Liver (tissue), 9 donors: ENCODE data around the gene PAPSS1. TPM values are rescaled to one million over a fixed set of nuclear protein-coding genes. Genes with fewer than 3 reads are reported as not detected.

Source experiments
- DNase-seq: peaks from one replicate; pipeline ENCODE4 v3.0.0-alpha.2; 2017; ENCODE audit warnings: low spot score
- H3K27ac ChIP-seq, 2 donors: one replicate each; pipeline ENCODE4 v1.7.0; 2013; ENCODE audit warnings: inconsistent platforms in 2 of 2, low read length in 2 of 2, control low read depth in 1 of 2, low read depth in 1 of 2, mild to moderate bottlenecking in 1 of 2
- H3K27me3 ChIP-seq, 4 donors: one replicate each; pipeline versions ENCODE4 v1.6.1 to v1.7.0; 2013; ENCODE audit warnings: low read length in 3 of 4, inconsistent platforms in 1 of 4, mild to moderate bottlenecking in 1 of 4, moderate library complexity in 1 of 4; ENCODE audit not compliant: control insufficient read depth in 4 of 4, insufficient read depth in 4 of 4
- H3K36me3 ChIP-seq, 4 donors: one replicate each; pipeline versions ENCODE4 v1.6.1 to v1.7.0; 2013; ENCODE audit warnings: low read length in 3 of 4, mild to moderate bottlenecking in 3 of 4, low read depth in 1 of 4, moderate library complexity in 1 of 4; ENCODE audit not compliant: control insufficient read depth in 4 of 4, insufficient read depth in 3 of 4
- H3K4me1 ChIP-seq, 4 donors: one replicate each; pipeline versions ENCODE4 v1.6.1 to v1.7.0; 2013; ENCODE audit warnings: low read length in 3 of 4, mild to moderate bottlenecking in 3 of 4, moderate library complexity in 1 of 4; ENCODE audit not compliant: control insufficient read depth in 4 of 4, insufficient read depth in 4 of 4
- H3K4me3 ChIP-seq, 3 donors: one replicate each; pipeline versions ENCODE4 v1.6.1 to v1.7.0; 2013; ENCODE audit warnings: low read length in 3 of 3, control low read depth in 1 of 3, low read depth in 1 of 3, mild to moderate bottlenecking in 1 of 3
- H3K9ac ChIP-seq, 2 donors: one replicate each; pipeline ENCODE4 v1.7.0; 2013; ENCODE audit warnings: low read length in 2 of 2, mild to moderate bottlenecking in 2 of 2, moderate library complexity in 2 of 2, control low read depth in 1 of 2, low read depth in 1 of 2
- H3K9me3 ChIP-seq, 4 donors: one replicate each; pipeline versions ENCODE4 v1.6.1 to v1.7.0; 2013; ENCODE audit warnings: low read length in 3 of 4; ENCODE audit not compliant: control insufficient read depth in 4 of 4
- ATF3 ChIP-seq: IDR thresholded peaks from 2 replicates; pipeline ENCODE4 v1.6.1; 2016; ENCODE audit warnings: antibody characterized with exemption
- CTCF ChIP-seq: fragments of 150-350 bp; IDR thresholded peaks from 2 replicates; pipeline ENCODE4 v1.5.1; 2017; ENCODE audit warnings: improper control_type of control experiment, low read depth, low read length; ENCODE audit not compliant: missing input control
- EGR1 ChIP-seq, 2 donors: IDR thresholded peaks; 2 replicates each; pipeline ENCODE4 v1.6.1; 2016 to 2018; ENCODE audit warnings: antibody characterized with exemption in 2 of 2, low read depth in 2 of 2
- FOXA2 ChIP-seq: IDR thresholded peaks from 2 replicates; pipeline ENCODE4 v1.6.1; 2016; ENCODE audit warnings: antibody characterized with exemption
- GABPA ChIP-seq, 2 donors: IDR thresholded peaks in 1 of 2; conservative IDR thresholded peaks in 1 of 2; 2 replicates each; pipeline ENCODE4 v1.6.1; 2016; ENCODE audit warnings: antibody characterized with exemption in 2 of 2, mild to moderate bottlenecking in 1 of 2, moderate library complexity in 1 of 2
- HNF4A ChIP-seq, 2 donors: conservative IDR thresholded peaks; 2 replicates each; pipeline ENCODE4 v1.6.1; 2016; ENCODE audit warnings: antibody characterized with exemption in 2 of 2, mild to moderate bottlenecking in 2 of 2
- HNF4G ChIP-seq: IDR thresholded peaks from 2 replicates; pipeline ENCODE4 v1.6.1; 2016; ENCODE audit warnings: antibody characterized with exemption
- JUND ChIP-seq, 2 donors: IDR thresholded peaks; 2 replicates each; pipeline ENCODE4 v1.6.1; 2016; ENCODE audit warnings: antibody characterized with exemption in 2 of 2
- MAX ChIP-seq: IDR thresholded peaks from 2 replicates; pipeline ENCODE4 v1.6.1; 2016; ENCODE audit warnings: antibody characterized with exemption
- NR2F2 ChIP-seq: IDR thresholded peaks from 2 replicates; pipeline ENCODE4 v1.6.1; 2016; ENCODE audit warnings: antibody characterized with exemption
- RAD21 ChIP-seq, 2 donors: IDR thresholded peaks; 2 replicates each; pipeline ENCODE4 v1.6.1; 2016; ENCODE audit warnings: antibody characterized with exemption in 2 of 2, mild to moderate bottlenecking in 2 of 2
- REST ChIP-seq: IDR thresholded peaks from 2 replicates; pipeline ENCODE4 v1.6.1; 2016; ENCODE audit warnings: antibody characterized with exemption, mild to moderate bottlenecking
- RXRA ChIP-seq, 2 donors: IDR thresholded peaks; 2 replicates each; pipeline ENCODE4 v1.6.1; 2017 to 2018; ENCODE audit warnings: antibody characterized with exemption in 2 of 2, mild to moderate bottlenecking in 1 of 2
- SP1 ChIP-seq: IDR thresholded peaks from 2 replicates; pipeline ENCODE4 v1.6.1; 2018; ENCODE audit warnings: antibody characterized with exemption, mild to moderate bottlenecking
- TAF1 ChIP-seq: conservative IDR thresholded peaks from 2 replicates; pipeline ENCODE4 v1.6.1; 2016; ENCODE audit warnings: antibody characterized with exemption, mild to moderate bottlenecking
- YY1 ChIP-seq: IDR thresholded peaks from 2 replicates; pipeline ENCODE4 v1.6.1; 2016; ENCODE audit warnings: antibody characterized with exemption, mild to moderate bottlenecking
- ZBTB33 ChIP-seq: IDR thresholded peaks from 2 replicates; pipeline ENCODE4 v1.6.1; 2016; ENCODE audit warnings: antibody characterized with exemption
- WGBS: extraction: QIAGEN DNeasy Blood & Tissue Kit; methylation state at CpG from one replicate; pipeline ENCODE4 v1.1.7; 2013; 5-methylcytosine and 5-hydroxymethylcytosine counted together
- polyA plus RNA-seq, 2 donors: library from polyadenylated mRNA; stranded (reverse) in 1 of 2; unstranded in 1 of 2; fragments of 200-250 nt in 1 of 2; fragments of >200 nt in 1 of 2; fragmentation: Nextera tagmentation in 1 of 2; extraction: Ambion mirVana in 1 of 2; gene quantifications; one replicate each; pipeline versions ENCODE4 v1.2.1 to v1.2.3, GENCODE V29; 2013 to 2015
- total RNA-seq, 2 donors: library from RNA; depleted of rRNA; stranded (reverse); fragments of >200 nt; gene quantifications; one replicate each; pipeline ENCODE4 v1.2.3, GENCODE V29; 2014
- donor health status: healthy.
- donor health status: healthy.
- donor health status: healthy.
- donor health status: healthy.
- donor health status: healthy.

Gene PAPSS1
- total and polyA plus RNA-seq, 4 donors, result 5.7 to 17.8 (median 6.0) TPM

- TF ChIP-seq GABPA (IDR thresholded peaks at IDR 0.05 in 1 of 2, conservative IDR thresholded peaks at IDR 0.05 in 1 of 2), result no peak
- no peak for TF ChIP-seq MAX
- no peak for TF ChIP-seq CTCF
- no peak for TF ChIP-seq SP1
Measured at GRCh38 chr4:107746161-107746560, 26.1 kb upstream of the PAPSS1 start (continued).

GRCh38 chr4:107744532-107744931 is 24.5 kb upstream of the PAPSS1 start:
- Histone ChIP-seq H3K4me1 (no peaks in the 10 kb centered on the region), H3K9ac (no peak overlapping the region), H3K4me3 (no peak overlapping the region), H3K27ac (no peak overlapping the region), H3K27me3 (no peaks in the 10 kb centered on the region), H3K9me3 (no peaks in the 10 kb centered on the region), H3K36me3 (no peaks in the 10 kb centered on the region)
- DNase-seq, result no peak
- TF ChIP-seq YY1 (no peak), FOXA2 (no peak), ZBTB33 (no peak), GABPA (IDR thresholded peaks at IDR 0.05 in 1 of 2, conservative IDR thresholded peaks at IDR 0.05 in 1 of 2) (no peak), HNF4G (no peak), HNF4A (conservative IDR thresholded peaks at IDR 0.05) (no peak)

GRCh38 chr4:107743532-107743931 is 23.5 kb upstream of the PAPSS1 start:
- Histone ChIP-seq H3K9ac (no peak overlapping the region), H3K36me3 (no peaks in the 10 kb centered on the region), H3K4me1 (no peaks in the 10 kb centered on the region), H3K9me3 (no peaks in the 10 kb centered on the region), H3K27me3 (no peaks in the 10 kb centered on the region), H3K4me3 (no peak overlapping the region), H3K27ac (no peak overlapping the region)
- WGBS, result 75% methylated on average over 1 of the region's 1 CpG
- TF ChIP-seq EGR1 (IDR thresholded peaks at IDR 0.05; ENCODE audit: low read depth in 2 of 2) (no peak), SP1 (no peak), HNF4G (no peak), REST (no peak), YY1 (no peak), JUND (IDR thresholded peaks at IDR 0.05) (no peak), ZBTB33 (no peak), NR2F2 (no peak), CTCF (no peak), FOXA2 (no peak), GABPA (IDR thresholded peaks at IDR 0.05 in 1 of 2, conservative IDR thresholded peaks at IDR 0.05 in 1 of 2) (no peak), HNF4A (conservative IDR thresholded peaks at IDR 0.05) (no peak), ATF3 (no peak), TAF1 (no peak), RXRA (IDR thresholded peaks at IDR 0.05) (no peak), MAX (no peak), RAD21 (IDR thresholded peaks at IDR 0.05) (no peak)
- no peak for DNase-seq
